ENCODE measurements around the gene AIF1L.

Gene AIF1L

DNA sequence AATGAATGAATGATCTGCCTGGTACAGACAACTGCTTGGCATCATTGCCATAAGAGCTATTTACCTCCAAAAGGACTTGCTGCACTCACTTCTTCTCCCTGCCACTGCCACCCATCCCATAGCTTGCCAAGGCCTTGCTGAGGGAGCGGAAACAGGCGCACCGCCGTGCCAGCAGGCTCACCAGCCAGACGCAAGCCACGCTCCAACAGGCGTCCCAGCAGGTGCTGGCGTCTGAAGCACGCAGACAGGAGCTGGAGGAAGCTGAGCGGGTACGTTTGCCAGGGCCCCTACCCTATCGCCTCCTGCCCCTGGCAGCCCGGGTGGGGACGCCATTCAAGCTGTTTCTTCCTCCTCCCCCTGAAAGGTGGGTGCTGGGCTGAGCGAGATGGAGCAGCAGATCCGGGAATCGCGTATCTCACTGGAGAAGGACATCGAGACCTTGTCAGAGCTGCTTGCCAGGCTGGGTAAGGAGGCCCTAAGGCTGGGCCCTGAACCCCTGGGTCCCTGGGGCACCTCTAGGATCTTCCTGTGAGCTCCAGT, 8.9 kb upstream of the AIF1L start:
- no peak overlapping the region for H3K27ac ChIP-seq
- TF ChIP-seq, protein P1, sequence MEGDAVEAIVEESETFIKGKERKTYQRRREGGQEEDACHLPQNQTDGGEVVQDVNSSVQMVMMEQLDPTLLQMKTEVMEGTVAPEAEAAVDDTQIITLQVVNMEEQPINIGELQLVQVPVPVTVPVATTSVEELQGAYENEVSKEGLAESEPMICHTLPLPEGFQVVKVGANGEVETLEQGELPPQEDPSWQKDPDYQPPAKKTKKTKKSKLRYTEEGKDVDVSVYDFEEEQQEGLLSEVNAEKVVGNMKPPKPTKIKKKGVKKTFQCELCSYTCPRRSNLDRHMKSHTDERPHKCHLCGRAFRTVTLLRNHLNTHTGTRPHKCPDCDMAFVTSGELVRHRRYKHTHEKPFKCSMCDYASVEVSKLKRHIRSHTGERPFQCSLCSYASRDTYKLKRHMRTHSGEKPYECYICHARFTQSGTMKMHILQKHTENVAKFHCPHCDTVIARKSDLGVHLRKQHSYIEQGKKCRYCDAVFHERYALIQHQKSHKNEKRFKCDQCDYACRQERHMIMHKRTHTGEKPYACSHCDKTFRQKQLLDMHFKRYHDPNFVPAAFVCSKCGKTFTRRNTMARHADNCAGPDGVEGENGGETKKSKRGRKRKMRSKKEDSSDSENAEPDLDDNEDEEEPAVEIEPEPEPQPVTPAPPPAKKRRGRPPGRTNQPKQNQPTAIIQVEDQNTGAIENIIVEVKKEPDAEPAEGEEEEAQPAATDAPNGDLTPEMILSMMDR (conservative IDR thresholded peaks at IDR 0.05): no peak
- TF ChIP-seq ZFX (IDR thresholded peaks at IDR 0.05): no peak

DNA sequence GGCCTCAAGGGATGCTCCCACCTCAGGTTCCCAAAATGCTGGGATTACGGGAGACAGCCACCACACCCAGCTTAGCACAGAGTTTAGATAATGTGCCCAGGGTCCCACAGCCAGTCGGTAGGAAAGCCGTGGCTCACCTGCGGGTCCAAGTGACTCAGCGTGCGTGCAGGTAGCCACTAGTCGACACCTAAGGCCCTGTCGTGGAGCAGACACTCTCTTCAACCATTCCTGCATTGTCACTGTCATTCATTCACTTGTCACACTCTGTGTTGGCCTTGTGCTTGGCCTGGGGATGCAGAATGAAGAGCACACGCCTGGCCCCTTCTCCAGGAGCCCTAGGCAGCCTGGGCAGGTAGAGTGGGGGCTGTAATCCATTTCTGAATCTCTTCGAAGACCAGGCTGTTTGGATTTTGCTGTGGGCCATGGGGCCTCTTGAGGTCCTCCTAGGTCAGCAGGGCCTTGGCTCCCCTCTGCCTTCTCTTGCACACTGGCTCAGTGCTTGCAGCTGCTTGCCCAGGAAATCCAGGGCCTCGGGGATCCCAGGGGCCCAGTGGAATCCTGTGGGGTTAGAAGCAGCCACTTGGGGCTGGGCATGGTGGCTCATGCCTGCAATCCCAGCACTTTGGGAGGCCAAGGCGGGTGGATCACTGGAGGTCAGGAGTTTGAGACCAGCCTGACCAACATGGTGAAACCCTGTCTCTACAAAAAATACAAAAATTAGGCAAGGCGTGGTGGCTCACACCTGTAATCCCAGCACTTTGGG, 6.1 kb upstream of the AIF1L start:
- no peak for TF ChIP-seq ZFX (IDR thresholded peaks at IDR 0.05)
- TF ChIP-seq, protein P1 (conservative IDR thresholded peaks at IDR 0.05): no peak

DNA sequence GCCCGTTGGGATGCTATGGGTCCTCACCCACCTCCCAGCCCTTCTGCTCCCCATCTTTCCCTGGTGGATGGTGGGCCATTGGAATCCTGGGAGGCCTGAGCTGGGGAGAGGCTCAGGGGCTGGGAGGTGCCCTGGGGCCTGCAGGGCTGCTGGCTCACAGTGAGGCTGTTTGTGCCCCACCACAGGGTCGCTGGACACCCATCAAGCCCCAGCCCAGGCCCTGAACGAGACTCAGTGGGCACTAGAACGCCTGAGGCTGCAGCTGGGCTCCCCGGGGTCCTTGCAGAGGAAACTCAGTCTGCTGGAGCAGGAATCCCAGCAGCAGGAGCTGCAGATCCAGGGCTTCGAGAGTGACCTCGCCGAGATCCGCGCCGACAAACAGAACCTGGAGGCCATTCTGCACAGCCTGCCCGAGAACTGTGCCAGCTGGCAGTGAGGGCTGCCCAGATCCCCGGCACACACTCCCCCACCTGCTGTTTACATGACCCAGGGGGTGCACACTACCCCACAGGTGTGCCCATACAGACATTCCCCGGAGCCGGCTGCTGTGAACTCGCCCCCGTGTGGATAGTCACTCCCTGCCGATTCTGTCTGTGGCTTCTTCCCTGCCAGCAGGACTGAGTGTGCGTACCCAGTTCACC, 4.9 kb upstream of the AIF1L start:
- H3K27ac ChIP-seq: no peak overlapping the region; the same call in 1 of the 2 replicates
- TF ChIP-seq, protein P1 (conservative IDR thresholded peaks at IDR 0.05): no peak
- TF ChIP-seq ZFX (IDR thresholded peaks at IDR 0.05): no peak

More for the DNA sequence above, 6.1 kb upstream of the AIF1L start:
- H3K27ac ChIP-seq: no peak overlapping the region

DNA sequence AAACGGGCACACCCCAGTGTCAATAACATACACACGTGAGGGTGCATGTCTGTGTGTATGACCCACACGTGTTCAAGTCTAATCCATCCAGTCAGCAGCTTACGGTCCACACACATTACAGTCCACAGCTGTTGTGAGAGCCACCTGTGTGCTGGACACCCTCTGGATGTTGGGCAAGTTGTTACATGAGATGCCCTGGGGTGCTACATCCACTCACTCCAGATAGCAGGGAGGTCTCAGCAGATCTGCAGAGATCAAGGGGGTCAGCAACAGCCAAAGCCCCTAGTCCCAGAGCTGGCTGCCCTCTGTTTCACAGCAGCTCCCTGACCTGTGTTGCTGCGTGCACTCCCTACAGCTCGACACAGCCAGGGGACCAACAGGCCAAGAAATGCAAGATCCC, 4.3 kb upstream of the AIF1L start:
- TF ChIP-seq, protein P1 (conservative IDR thresholded peaks at IDR 0.05): no peak
- peak overlapping the region; percentile 49 for H3K27ac ChIP-seq

DNA sequence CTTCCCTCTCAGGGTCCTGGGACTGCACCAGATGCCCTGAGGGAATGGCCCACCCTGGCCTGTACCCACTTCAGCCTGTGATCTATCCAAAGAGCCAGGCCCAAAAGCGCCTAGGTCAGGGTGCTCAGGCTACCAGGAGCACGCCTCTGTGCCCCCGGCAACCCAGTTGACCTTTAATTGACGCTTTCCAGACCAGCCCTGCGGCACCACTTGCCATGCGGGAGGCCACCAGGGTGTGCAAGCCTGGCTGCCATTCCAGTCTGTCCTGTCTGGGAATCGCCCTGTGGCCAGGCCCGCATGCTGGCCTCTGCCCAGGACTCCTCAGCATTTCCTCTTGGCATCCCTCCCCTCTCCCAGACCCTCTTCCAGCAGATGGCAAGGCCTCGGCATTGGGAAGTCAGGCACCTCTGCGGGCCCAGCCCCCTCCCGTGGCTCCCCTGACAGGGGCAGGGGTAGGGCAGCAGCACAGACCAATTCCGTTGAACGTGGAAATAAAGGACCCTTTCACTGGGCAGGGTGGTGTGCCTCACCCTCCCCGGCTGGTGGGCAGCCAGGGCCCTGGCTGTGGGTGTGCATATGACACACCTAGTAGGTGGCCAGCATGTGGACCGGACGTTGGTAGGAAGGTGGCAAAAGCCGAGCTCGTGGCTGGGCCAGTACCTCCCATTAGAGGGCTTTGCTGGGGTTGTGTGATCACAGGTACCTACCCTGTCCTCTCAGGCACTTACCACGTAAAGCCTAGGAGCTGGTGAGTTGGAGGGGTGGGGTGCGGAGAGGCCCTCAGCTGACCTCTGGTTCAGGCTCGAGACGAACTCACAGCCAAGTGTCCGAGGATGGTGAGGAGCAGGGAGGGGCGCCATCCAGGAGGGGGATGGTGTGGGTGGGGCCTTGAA, 3.5 kb upstream of the AIF1L start:
- H3K27ac ChIP-seq: peak overlapping the region; percentile 49
- TF ChIP-seq ZFX (IDR thresholded peaks at IDR 0.05): peak; percentile 24; the same call in 1 of the 2 replicates
- TF ChIP-seq, protein P1 (conservative IDR thresholded peaks at IDR 0.05): no peak

DNA sequence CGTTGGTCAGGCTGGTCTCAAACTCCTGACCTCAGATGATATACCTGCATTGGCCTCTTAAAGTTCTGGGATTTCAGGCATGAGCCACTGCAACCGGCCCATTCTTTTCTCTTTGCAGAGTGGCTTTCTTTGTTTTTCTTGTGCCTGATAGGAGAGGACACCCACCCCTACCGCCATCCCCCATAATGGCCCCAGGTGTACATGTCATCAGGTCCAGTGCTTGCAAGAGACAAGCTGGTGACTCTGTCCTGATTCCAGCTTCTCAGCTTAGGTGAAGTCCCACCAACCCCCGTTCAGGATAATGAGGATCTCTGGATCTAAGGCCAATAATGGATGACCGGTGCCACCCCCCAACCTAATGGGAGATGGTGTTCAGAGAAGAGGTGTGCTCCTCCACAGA, 2.3 kb upstream of the AIF1L start:
- TF ChIP-seq, protein P1 (conservative IDR thresholded peaks at IDR 0.05): no peak
- no peak for TF ChIP-seq ZFX (IDR thresholded peaks at IDR 0.05)
- no peak overlapping the region for H3K27ac ChIP-seq

Data from C4-2B (cell line).